Measurements from ENCODE around the gene CST7.
A peak's percentile ranks its signal among the peaks of the same experiment; 100 is the strongest.
"Not testable (repeated sequence)": the region's sequence is repeated elsewhere in the genome, so short reads cannot be mapped to it uniquely, and the experiment has no call there.

Gene CST7

DNA sequence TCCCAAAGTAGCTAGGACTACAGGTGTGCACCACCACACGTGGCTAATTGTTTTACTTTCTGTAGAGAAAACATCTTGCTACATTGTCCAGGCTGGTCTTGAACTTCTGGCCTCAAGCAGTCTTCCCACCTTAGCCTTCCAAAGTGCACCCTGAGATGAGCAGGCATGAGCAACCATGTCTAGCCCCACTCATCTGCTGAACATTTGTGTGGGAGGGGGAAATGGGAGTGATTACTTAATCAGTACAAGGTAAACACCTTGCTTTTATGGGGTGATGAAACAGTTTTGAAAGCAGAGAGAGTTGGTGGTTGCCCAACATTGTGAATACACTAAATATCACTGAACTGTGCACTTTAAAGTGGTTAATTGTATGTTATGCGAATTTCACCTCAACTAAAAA lies 38.2 kb downstream of the CST7 start:
- FAIRE-seq: no peak

DNA sequence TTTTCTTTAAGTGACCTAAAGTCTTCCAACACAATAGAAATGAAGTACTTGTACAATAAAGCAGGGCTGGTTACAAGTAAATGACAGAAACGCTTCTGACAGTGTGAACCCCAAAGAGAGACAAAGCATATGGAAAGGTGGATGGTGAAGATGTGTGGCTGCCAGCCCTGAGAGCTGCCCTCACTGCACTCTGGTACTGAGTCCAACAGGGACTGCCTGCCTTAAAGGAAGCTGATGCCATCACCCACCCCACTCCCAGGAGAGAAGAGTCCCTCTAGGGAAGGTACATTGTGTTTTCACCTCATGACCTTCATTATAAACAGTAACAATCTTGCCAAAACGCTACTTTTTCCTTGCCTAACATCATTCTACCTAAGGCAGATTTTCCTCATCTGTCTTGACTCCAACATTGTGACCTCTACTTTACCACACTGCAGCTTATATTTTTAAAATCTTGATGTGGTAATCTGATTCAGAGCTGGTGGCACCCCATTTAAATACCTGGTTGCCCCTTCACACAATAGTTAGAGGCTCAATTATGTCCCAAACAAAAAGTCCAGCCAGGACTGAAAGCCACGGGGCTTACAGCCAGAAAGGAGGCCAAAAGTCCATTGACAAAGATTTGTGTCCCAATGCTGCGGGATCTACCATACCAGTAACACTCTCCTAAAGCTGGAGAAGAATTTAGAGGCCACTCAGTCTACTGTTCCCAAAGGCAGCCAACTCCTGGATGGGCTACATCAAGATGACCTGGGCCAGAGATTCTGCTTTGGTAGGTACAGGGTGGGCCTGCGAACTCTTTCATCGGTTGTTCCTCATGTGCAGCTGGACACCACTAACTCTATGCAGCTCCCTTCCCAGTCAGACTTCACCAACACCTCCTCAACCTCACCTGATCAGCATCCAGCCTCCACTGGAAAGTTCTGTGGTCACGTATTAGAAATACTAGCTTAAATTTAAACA lies 39.1 kb downstream of the CST7 start:
- FAIRE-seq: no peak

DNA sequence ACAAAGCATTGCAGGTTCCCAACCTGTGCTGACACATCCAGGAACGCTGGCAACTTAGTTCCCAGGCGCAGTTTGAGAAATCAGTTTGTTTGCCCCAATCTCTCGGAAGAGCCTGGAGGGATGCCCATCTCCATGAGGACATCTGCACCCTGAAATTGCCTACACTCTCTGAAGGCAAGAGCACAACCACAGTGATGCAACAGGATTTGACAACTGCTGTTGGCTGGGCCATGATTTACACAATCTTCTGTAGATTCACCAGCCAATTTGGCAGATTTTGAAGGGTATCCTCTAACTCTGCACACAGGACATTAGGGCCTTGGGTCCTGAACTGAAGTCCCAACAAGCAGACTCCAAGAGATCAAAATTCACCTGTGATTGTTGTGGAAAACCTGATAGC lies 40.1 kb downstream of the CST7 start:
- FAIRE-seq: no peak

DNA sequence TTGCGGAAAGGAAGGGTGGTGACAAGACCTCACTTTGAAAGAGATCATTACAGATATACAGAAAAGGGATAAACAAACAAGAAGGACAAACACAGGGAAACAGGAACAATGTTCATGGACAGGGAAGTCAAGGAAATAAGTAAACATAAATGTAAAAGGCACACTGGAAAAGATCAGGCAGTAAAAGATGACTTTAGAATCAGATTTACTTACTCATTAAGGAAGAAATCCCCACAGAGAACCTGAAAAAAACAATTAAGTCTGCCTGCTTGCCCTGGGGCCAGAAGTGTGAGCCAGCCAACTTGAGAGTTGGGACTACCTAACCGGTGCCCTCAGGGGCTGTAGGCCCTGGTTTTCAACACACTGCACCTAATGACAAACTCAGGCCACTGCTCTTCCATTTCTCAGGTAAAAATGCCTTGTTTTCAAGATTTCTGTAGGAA lies 41.8 kb downstream of the CST7 start:
- no peak for FAIRE-seq

DNA sequence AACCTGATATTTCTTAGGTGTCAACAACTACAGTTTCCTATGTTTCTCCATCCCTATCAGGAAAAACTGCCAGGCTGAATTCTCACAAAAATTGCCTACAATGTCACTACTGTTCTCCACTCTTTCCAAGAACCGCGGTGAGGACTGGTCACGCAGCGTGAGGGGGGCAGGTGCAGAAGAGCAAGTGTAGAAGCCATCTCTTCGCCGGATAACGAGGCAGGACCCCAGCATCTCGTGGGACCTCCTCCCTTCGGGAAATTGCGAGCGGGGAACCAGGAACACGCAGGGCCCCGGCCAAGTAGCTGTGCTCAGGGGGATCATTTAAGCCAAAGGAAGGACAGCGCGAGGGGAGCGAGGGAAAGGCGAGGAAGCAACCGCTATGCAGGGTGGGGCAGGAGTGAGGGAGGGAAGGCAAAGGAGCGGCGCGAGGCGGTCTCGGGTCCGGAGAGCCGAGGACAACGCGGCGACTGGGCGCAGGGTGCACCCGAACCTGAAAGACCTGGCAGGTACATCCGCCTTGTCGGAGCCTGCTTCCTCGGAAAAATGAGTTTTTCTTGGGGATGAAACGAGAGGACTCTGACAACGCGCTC lies 42.9 kb downstream of the CST7 start:
- FAIRE-seq: no peak

DNA sequence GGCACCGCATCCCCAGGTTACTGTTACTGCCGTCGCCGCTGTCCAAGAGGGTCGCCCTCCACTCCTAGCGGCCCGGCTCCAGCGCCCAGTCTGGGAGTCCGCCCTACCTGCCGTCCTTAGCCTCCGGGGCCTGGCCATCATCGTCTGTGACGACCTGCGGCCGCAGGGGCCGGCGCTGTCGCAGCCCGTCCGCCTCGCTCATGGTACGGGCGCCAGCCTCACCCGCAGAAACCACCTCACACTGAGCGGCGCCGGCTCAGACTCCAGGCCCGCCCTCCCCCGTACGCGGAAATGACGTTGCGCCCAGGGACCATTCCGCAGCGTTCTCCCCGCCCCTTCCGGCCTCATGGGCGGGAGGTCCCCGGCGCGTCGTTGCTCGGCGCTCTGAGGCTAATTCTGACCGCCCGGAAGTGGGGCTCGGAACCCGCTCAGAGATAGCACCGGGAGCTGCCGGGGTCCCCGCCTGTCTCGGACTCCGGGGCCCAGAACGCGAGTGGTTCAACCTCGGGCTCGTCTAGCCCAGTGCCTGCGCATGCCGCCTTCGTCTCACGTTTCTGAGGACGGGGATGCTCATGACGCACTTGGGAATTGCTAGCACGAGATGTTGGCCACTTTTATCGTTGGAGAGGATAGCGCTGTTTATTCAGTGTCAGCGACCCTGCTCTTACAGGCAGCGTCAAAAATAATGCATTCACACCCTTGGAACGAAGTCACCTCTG lies 43.6 kb downstream of the CST7 start, which contains the start of gene APMAP:
TSS of gene APMAP (minus strand) at position 265 of the 719 bp plus-strand sequence. CDS start at position 202, 63 bp downstream.
- peak; percentile 70 for FAIRE-seq

DNA sequence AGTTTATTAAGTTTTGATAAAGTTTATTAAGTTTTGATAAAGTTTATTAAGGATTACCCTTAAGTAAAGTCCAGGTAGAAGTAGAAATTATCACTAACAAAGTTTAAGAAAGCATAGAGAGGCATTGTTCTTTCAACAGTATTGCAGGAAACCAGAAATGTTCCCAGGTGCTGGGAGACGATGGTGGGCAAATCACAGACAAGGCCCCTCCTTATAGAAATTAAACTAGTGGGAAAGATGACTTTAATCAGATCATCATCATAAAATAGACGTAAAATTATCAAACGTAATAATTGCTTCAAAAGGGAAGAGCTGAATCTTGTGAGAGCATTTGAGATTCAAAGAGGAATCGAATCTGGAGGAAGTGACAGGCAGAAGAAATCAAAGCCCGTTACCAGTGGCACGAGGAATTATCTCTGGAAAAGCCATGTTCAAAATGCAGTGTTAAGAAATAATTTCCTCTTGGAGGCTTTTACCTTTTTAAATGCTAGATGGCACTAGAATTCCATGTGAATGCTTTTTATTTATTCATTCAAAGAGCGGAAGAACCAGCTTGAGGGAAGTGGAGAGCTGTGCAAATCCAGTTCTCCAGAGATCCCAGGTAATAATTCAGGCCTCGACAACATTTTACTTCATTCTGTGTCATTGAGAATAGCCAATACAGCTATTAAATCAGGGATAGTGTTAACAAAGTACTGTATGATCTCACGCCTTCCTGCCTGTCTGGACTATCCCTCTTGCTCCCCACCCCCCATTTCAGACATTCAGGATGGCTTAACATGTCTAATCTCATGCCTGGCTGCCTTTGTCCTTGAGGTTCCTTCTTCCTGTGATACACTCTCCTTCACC lies 44.5 kb downstream of the CST7 start:
- no peak for FAIRE-seq

DNA sequence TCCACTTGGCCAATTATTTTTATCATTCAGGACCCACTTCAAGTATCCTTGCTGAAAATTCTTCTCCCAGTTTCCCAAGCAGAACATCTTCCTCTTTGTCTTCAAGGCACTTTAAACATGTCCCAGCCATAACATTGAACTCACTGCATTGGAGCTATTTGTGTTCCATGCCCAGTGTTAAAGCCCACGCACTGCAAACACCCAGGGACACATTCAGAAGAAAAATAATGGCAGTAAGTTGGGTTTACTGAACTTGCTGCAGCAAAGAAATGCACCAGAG lies 45.1 kb downstream of the CST7 start:
- FAIRE-seq: no peak

DNA sequence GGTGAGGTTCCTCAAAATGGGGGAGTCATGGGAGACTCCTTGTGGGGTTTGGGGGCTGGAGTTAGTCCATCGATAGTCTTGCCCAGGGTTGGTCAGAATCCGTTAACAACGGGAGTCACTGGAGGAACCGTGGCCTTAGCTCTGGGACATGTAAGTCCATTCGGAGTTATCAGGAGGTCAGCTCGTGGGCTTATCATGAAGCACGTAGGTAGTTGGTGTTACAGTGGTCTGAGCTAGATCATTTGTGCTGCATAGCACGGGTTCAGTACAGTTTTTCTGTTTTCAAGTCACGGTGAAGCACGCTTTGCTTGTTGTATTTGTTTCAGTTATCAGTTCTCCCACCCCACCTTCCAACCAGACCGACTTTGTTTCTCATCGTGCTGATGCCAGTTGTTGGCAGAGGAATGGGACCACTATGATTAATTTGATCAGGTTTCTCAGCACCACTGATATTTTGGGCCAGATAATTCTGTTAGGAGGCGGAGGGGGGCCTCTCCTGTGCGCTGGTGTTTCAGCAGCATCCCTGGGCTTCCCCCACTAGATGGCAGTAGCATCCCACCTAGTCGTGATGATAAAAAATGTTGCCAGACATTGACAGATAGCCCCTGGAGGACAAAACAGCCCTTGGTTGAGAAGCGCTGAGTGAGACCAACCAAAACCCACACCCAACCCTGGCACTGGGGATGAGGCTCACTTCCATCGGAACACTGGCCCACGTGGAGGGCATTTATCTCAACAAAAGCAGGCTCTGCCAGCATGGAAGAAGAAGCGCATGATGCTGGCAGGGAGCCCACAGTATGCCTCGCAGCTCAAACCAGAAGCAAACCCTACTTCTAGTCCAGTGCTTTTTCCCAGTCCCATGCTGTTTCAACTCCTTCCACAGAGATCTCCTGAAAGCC lies 45.6 kb downstream of the CST7 start:
- no peak for FAIRE-seq

DNA sequence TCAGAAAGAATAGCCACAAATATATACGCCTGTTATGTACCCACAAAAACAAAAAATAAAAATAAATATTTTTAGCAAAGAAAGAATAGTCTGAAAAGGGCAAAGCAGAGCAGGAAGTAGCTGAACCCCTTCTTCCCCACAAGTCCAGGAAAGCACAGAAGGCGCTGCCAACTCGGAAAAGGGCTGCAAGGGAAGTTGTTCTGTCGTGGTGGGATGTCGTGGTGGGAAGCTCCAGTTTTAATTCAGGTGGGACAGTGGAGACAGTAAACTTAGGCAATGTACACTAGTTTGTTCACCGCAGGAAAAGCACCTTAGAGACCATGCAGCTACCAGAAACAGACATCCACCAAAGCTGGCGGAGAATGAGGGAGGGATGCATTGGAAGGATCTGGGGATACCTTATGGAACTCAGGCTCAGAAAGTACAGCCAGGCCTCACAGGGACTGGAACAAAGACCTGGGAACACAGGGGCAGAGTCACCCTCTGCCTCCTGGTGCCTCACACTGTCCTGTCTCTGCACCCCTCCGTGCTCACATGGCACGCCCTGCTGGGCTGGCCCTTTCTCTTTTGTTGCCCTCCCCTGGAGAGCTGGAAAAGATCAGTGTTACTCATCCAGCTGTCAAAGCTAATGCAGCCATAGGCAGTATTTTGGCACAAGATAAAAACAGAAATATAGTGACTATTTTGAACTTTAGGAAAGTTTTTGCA lies 46.8 kb downstream of the CST7 start:
- no peak for FAIRE-seq

DNA sequence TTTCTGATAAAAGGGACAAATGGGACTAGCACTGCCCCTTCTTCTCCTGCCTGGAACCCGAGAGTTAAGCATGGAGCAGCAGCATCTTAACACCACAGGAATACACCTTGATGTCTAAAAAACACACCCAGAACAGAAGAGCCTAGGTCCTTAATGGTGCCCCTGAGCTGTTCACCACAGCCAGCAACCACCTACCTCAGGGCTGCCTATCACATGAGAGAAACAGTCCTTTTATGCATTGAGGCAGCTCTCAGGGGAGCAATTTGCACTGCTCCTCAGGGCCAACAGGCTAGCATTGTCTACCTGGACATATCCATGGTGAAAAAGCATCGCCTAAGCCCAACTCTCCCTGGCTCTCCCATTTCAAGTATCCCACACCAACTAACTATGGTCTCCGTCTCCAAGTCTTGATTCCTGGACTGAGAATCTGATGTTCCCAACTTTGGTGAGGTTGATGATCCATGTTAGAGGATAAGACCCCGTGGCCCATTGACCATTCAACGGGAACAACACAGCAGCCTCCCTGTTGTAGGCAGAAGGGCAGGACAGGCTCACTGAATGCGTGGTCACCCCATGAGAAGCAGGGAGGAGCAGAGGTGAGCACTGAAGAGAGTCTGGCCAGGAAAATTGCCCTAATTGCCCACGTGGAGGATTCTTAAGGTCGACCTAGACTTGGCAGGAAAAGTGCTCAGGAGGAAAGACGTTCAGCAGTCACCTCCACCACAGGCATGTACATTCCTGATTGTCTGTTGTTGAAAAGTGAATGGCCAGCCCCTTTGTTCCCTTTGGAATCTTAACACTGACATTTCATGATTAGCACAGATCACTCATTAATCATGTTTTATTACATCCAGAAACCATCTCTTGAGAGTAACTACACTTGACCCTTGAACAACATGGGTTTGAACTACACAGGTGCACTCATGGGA lies 47.6 kb downstream of the CST7 start:
- FAIRE-seq: no peak

DNA sequence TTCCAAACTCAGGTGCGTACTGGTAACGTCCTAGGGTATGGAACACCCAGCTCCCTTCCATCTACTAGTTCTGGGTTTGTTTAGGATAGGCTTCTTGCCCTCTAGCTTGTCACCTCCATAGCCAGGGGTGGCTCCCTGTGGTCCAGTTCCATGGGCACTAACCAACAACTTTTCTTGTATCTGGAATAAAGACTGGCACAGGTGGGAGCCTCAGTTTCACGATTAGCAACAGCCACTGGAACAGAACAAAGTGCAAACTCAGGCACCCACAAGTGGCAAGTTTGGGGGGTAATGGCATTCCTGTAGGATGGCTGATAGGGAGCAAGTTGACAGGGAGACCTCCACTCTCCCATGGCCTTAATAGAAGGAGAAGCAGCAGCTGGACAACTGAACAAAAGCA lies 49.1 kb downstream of the CST7 start:
- no peak for FAIRE-seq

DNA sequence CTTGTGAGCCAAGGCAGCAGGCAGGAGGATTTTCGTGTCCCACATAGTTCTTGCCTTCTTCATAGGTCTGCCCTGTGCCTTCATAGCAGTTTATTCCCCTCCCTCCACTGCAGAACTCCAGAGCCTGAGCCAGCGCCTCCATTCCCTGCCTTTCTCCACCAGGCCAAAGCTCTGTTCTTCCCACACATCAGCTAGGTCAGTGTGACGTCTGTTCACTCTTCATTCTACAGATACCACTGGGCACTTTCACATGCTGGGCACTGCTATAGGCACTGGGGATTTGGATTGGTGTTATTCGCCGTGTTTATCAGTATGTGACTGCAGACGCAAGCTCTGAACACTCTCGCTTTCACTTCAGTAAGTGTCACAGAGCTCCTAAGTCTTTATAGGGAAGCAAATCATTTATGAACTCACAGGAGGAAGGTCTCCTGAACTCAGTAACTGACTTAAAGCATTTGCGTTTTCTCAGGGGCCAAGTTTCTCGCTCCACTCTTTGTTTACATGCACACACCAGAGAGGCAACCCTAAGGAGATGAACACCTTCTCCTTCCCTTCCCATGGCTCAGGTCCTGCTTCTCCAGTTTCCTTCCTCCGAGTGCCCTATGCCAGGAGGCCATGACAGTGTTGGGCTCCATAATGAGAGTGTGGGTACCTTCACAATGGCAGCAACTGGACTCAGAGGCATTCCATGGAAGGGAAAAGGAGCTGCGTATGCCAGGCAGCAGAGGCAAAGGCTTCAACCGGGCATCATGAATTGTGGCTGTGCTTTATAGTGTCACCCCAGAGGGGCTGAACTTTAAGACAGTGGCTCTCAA lies 49.8 kb downstream of the CST7 start:
- no peak for FAIRE-seq

DNA sequence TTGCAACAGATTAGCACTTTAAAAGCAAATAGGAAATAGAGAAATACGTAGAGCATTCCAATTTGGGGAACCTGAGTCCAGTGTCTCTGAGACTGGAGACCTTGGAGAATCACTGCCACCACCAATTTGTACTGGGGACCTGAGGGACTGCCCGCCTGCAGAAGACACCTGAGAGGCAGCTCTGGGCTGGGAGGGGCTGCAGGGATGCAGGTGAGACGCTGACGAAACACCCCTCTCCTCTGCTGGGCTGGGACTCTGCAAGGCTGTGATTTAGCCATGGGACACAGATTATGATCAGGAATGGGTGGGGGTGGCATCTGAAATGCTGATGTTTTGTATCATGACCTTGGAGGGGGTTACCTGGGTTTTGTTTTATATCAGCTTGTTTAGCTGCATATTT lies 50.5 kb downstream of the CST7 start:
- no peak for FAIRE-seq

DNA sequence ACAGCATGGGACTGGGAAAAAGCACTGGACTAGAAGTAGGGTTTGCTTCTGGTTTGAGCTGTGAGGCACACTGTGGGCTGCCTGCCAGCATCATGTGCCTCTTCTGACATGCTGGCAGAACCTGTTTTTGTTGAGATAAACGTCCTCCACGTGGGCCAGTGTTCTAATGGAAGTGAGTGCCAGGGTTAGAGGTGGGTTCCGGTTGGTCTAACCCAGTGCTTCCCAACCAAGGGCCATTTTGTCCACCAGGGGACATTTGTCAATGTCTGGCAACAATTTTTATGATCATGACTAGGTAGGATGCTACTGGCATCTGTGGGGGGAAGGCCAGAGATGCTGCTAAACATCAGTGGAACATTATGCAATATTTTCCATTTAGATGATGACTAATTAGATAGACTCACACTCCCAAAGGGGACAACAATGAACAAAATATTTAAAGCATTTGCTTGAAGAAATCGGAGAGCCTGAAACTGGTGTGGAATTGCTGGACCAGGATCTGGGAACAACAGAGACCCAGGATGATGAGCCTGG lies 51.3 kb downstream of the CST7 start:
- FAIRE-seq: no peak

DNA sequence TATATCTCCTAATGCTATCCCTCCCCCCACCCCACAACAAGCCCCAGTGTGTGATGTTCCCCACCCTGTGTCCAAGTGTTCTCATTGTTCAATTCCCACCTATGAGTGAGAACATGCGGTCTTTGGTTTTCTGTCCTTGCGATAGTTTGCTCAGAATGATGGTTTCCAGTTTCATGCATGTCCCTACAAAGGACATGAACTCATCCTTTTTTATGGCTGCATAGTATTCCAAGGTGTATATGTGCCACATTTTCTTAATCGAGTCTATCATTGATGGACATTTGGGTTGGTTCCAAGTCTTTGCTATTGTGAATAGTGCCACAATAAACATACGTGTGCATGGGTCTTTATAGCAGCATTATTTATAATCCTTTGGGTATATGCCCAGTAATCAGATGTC lies 52.3 kb downstream of the CST7 start:
- not testable (repeated sequence) for FAIRE-seq

DNA sequence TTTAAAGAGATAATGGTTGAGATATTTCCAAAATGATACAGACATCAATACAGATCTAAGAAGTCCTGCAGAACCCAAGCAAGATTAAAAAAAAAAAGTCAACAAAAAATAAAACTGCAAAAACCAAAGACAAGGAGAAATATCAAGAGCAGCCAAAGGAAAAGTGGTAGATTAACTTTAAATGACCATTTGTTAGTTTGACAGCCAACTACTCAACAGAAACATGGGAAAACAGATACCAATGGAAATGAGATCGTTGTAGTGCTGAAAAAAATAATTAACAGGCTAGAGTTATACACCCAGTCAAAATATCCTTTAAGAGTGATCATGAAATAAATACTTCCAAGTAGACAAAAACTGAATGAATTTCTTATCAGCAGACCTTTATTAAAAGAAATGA lies 53.9 kb downstream of the CST7 start:
- no peak for FAIRE-seq

DNA sequence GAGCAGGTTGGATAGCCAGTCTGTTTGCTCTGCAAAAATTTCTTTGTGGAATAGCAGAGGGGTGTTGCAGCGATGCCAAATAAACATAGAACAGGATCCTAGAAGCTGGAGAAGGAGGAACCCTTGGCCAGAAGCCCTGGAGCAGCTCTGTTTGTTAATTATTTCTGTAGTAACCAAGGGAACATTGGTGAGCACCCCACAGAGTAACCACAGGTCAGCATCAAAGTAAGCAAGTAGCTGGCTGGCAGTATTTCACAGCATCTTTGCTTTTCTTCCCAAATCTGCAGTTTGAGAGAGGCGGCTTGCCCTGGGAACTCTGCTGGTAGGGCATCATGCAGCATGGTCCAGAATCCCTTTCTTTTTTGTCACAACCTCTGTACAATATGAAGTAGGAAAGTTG lies 56.2 kb downstream of the CST7 start:
- FAIRE-seq: no peak

DNA sequence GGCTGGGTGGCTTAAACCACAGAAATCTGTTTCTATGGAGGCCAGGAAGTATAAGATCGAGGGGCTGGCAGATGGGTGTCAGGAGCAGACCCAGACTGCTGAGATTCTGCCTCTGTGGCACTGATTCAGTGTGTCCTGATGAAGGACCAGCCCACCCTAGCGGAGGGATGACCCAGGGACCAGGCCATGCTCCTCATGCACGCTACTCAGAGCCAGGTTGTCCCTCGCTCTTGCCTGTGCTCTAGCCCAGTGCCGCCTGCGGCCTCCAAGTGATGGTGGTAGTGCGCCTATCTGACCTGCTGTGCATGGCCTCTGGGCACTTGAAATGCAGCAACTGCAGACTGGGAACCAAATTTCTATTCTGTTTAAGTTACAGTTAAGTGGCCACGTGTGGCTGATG lies 56.6 kb downstream of the CST7 start:
- FAIRE-seq: no peak

All from endometrium (tissue), 2 donors.